Endodermal cell (in vitro differentiated cells): ENCODE measurements around the gene PKP2. TPM values are rescaled to one million over a fixed set of nuclear protein-coding genes. Genes with fewer than 3 reads are reported as not detected.

Source experiments
- DNase-seq: peaks from one replicate; pipeline ENCODE4 v3.0.0-alpha.2; 2017
- H3K27ac ChIP-seq: 2 replicates; pipeline ENCODE4 v1.5.1; 2013; ENCODE audit warnings: mild to moderate bottlenecking, low read depth, low read length, moderate library complexity
- H3K27me3 ChIP-seq: 2 replicates; pipeline ENCODE4 v1.6.1; 2013; ENCODE audit warnings: mild to moderate bottlenecking, low read length, moderate library complexity; ENCODE audit not compliant: insufficient read depth, control insufficient read depth, poor library complexity, severe bottlenecking
- H3K36me3 ChIP-seq: 2 replicates; pipeline ENCODE4 v1.7.0; 2013; ENCODE audit warnings: mild to moderate bottlenecking, low read length, moderate library complexity; ENCODE audit not compliant: control insufficient read depth, insufficient read depth
- H3K4me1 ChIP-seq: one replicate; pipeline ENCODE4 v1.7.0; 2013; ENCODE audit warnings: low read length; ENCODE audit not compliant: control insufficient read depth, insufficient read depth
- H3K4me3 ChIP-seq: 2 replicates; pipeline ENCODE4 v1.5.1; 2013; ENCODE audit warnings: mild to moderate bottlenecking, low read length, moderate library complexity
- H3K9ac ChIP-seq: 2 replicates; pipeline ENCODE4 v1.6.1; 2013; ENCODE audit warnings: mild to moderate bottlenecking, low read length, moderate library complexity; ENCODE audit not compliant: poor library complexity, severe bottlenecking; ENCODE audit errors: extremely low read depth
- H3K9me3 ChIP-seq: 2 replicates; pipeline ENCODE4 v1.6.1; 2013; ENCODE audit warnings: mild to moderate bottlenecking, low read length, moderate library complexity; ENCODE audit not compliant: control insufficient read depth
- H3K27ac Mint-ChIP-seq: 2 replicates; pipeline ENCODE4 v1.8.0; 2020; ENCODE audit warnings: mixed read lengths
- H3K27me3 Mint-ChIP-seq: 2 replicates; pipeline ENCODE4 v1.8.0; 2021; ENCODE audit warnings: mild to moderate bottlenecking, mixed read lengths; ENCODE audit not compliant: insufficient read depth
- H3K36me3 Mint-ChIP-seq: 2 replicates; pipeline ENCODE4 v1.8.0; 2020; ENCODE audit warnings: low read depth, mixed read lengths
- H3K4me1 Mint-ChIP-seq: 2 replicates; pipeline ENCODE4 v1.8.0; 2020; ENCODE audit warnings: mixed read lengths
- H3K4me3 Mint-ChIP-seq: 2 replicates; pipeline ENCODE4 v1.8.0; 2020; ENCODE audit warnings: mild to moderate bottlenecking, moderate library complexity, mixed read lengths
- H3K9me3 Mint-ChIP-seq: 2 replicates; pipeline ENCODE4 v1.8.0; 2020; ENCODE audit warnings: mild to moderate bottlenecking, mixed read lengths
- WGBS, 2 experiments: methylation state at CpG; one replicate each; pipeline versions ENCODE4 v1.1.5 to v1.1.7; 2013; ENCODE audit warnings: missing lambda C conversion rate in 2 of 2, mixed read lengths in 1 of 2; ENCODE audit not compliant: insufficient coverage in 1 of 2, insufficient read length in 1 of 2; 5-methylcytosine and 5-hydroxymethylcytosine counted together
- total RNA-seq, 2 donors: library from RNA; stranded (reverse); fragmentation: NEBNext Ultra II Directional in 1 of 2; extraction: Animal tissue kit (Norgen Biotek cat#: 25700) in 1 of 2; gene quantifications; 2 replicates in 1 of 2; 3 replicates in 1 of 2; pipeline ENCODE4 v1.2.1, GENCODE V29; 2021
- TF ChIP-seq, protein P1 (sequence below): fragments of 200-600 bp; sonication (generic); conservative IDR thresholded peaks from 2 replicates; pipeline ENCODE4 v1.5.0; 2021; ENCODE audit warnings: antibody characterized with exemption, mild to moderate bottlenecking

The PKP2 gene
- total RNA-seq, 2 donors from 2014 or later: 62.5 to 124 TPM

GRCh38 chr12:32770141-32770540 lies 126.4 kb downstream of the PKP2 start:
- no peaks in the 10 kb centered on the region for H3K9me3 ChIP-seq
- 83% methylated on average over 1 of the region's 1 CpG; no CpG with 5 or more reads in 1 of the 2 experiments for WGBS, 2 experiments
- no peak overlapping the region for H3K9ac ChIP-seq
- no peaks in the 10 kb centered on the region for H3K27me3 ChIP-seq
- no peaks in the 10 kb centered on the region for H3K36me3 ChIP-seq
- no peaks in the 10 kb centered on the region for H3K4me1 ChIP-seq
- Mint-ChIP-seq H3K9me3 (no peaks in the 10 kb centered on the region), H3K27me3 (no peaks in the 10 kb centered on the region), H3K36me3 (no peaks in the 10 kb centered on the region), H3K4me3 (no peak overlapping the region), H3K4me1 (peaks cover 5% of the 10 kb centered on the region), H3K27ac (no peak overlapping the region)
- TF ChIP-seq, protein P1, sequence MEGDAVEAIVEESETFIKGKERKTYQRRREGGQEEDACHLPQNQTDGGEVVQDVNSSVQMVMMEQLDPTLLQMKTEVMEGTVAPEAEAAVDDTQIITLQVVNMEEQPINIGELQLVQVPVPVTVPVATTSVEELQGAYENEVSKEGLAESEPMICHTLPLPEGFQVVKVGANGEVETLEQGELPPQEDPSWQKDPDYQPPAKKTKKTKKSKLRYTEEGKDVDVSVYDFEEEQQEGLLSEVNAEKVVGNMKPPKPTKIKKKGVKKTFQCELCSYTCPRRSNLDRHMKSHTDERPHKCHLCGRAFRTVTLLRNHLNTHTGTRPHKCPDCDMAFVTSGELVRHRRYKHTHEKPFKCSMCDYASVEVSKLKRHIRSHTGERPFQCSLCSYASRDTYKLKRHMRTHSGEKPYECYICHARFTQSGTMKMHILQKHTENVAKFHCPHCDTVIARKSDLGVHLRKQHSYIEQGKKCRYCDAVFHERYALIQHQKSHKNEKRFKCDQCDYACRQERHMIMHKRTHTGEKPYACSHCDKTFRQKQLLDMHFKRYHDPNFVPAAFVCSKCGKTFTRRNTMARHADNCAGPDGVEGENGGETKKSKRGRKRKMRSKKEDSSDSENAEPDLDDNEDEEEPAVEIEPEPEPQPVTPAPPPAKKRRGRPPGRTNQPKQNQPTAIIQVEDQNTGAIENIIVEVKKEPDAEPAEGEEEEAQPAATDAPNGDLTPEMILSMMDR: no peak
- H3K27ac ChIP-seq: no peak overlapping the region
- no peak overlapping the region for H3K4me3 ChIP-seq
- no peak for DNase-seq

DNA sequence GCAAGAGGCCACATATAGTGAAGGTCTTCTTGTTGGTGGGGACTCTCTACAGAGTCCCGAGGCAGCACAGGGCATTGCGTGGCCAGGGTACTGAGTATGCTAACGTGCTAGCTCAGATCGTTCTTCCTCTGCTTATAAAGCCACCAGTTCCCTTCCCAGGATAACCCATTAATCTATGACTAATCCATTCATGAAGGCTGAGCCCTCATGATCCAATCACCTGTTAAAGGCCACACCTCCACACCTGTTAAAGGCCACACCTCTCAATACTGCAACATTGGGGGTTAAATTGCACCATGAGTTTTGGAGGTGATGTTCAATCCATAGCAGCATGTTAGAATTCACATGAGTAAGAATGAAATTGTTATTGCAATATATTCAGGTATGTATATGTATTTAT lies 128.1 kb downstream of the PKP2 start:
- Mint-ChIP-seq H3K4me1 (peaks cover 10% of the 10 kb centered on the region), H3K27ac (no peak overlapping the region), H3K27me3 (no peaks in the 10 kb centered on the region), H3K4me3 (no peak overlapping the region), H3K36me3 (no peaks in the 10 kb centered on the region), H3K9me3 (no peaks in the 10 kb centered on the region)
- H3K4me1 ChIP-seq: no peaks in the 10 kb centered on the region
- H3K36me3 ChIP-seq: no peaks in the 10 kb centered on the region
- no peak for DNase-seq
- H3K9me3 ChIP-seq: no peaks in the 10 kb centered on the region
- no peak overlapping the region for H3K27ac ChIP-seq
- TF ChIP-seq, protein P1: no peak
- no peak overlapping the region for H3K9ac ChIP-seq
- no peaks in the 10 kb centered on the region for H3K27me3 ChIP-seq
- H3K4me3 ChIP-seq: no peak overlapping the region
- 86 to 92% methylated on average over 1 to 4 of the region's 4 CpGs for WGBS, 2 experiments

GRCh38 chr12:32765906-32766305 lies 130.7 kb downstream of the PKP2 start:
- Histone ChIP-seq H3K27ac (no peak overlapping the region), H3K36me3 (no peaks in the 10 kb centered on the region), H3K27me3 (no peaks in the 10 kb centered on the region), H3K4me1 (no peaks in the 10 kb centered on the region), H3K9ac (no peak overlapping the region), H3K4me3 (no peak overlapping the region), H3K9me3 (no peaks in the 10 kb centered on the region)
- Mint-ChIP-seq H3K9me3 (no peaks in the 10 kb centered on the region), H3K27ac (no peak overlapping the region), H3K4me1 (peaks cover 10% of the 10 kb centered on the region), H3K36me3 (no peaks in the 10 kb centered on the region), H3K27me3 (no peaks in the 10 kb centered on the region), H3K4me3 (no peak overlapping the region)
- WGBS, 2 experiments: 89 to 94% methylated on average over 2 to 4 of the region's 4 CpGs
- no peak for DNase-seq
- TF ChIP-seq, protein P1: no peak
